Osteocyte (in vitro differentiated cells): ENCODE results near the gene CDH13. TPM values are rescaled to one million over a fixed set of nuclear protein-coding genes. Genes with fewer than 3 reads are reported as not detected.

Experiments
- DNase-seq: peaks from one replicate; pipeline ENCODE4 v3.0.0; 2021; ENCODE audit warnings: mixed read lengths; ENCODE audit not compliant: unreplicated experiment; ENCODE audit errors: extremely low spot score
- H3K27ac Mint-ChIP-seq: one replicate; pipeline ENCODE4 v1.8.0; 2021; ENCODE audit warnings: mild to moderate bottlenecking, mixed read lengths; ENCODE audit not compliant: unreplicated experiment
- H3K27me3 Mint-ChIP-seq: one replicate; pipeline ENCODE4 v1.8.0; 2021; ENCODE audit warnings: mixed read lengths; ENCODE audit not compliant: unreplicated experiment
- H3K36me3 Mint-ChIP-seq: one replicate; pipeline ENCODE4 v1.8.0; 2021; ENCODE audit warnings: mixed read lengths; ENCODE audit not compliant: unreplicated experiment
- H3K4me1 Mint-ChIP-seq: one replicate; pipeline ENCODE4 v1.8.0; 2021; ENCODE audit warnings: mixed read lengths; ENCODE audit not compliant: unreplicated experiment
- H3K4me3 Mint-ChIP-seq: one replicate; pipeline ENCODE4 v1.8.0; 2021; ENCODE audit warnings: mild to moderate bottlenecking, moderate library complexity, mixed read lengths; ENCODE audit not compliant: unreplicated experiment
- H3K9me3 Mint-ChIP-seq: one replicate; pipeline ENCODE4 v1.8.0; 2021; ENCODE audit warnings: mixed read lengths; ENCODE audit not compliant: unreplicated experiment
- total RNA-seq: library from RNA; stranded (reverse); gene quantifications from 2 replicates; pipeline ENCODE4 v1.2.1, GENCODE V29; 2021
- TF ChIP-seq, protein P1 (sequence below): fragments of 200-600 bp; sonication (generic); IDR thresholded peaks from 2 replicates; pipeline ENCODE4 v1.5.0; 2021; ENCODE audit warnings: antibody characterized with exemption, mild to moderate bottlenecking, moderate library complexity

CDH13 gene
- total RNA-seq, 1 donor from 2014 or later = 27.0 TPM

DNA sequence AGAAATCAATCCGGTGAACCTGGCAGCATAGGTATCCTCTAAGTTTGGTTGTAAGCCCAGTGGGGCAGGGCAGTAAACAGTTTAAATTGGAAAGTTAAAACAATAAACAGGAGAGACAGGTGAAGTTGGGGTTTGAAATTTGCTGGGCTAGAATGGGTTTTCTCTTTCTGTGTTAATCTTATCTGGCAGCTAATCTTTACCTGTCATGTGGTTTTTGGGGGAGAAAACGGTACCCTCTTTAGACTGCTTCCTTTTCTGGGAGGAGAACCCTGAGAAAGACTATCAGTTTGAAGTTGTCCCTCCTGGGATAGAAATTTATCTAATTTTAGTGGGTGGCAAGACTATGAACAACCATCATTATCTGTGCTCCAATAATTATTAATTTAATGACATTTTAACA, 24.0 kb downstream of the CDH13 start:
- Mint-ChIP-seq H3K27ac (no peak overlapping the region), H3K36me3 (no peaks in the 10 kb centered on the region), H3K4me3 (no peak overlapping the region), H3K4me1 (peaks cover 41% of the 10 kb centered on the region), H3K9me3 (no peaks in the 10 kb centered on the region), H3K27me3 (no peaks in the 10 kb centered on the region)
- TF ChIP-seq, protein P1, sequence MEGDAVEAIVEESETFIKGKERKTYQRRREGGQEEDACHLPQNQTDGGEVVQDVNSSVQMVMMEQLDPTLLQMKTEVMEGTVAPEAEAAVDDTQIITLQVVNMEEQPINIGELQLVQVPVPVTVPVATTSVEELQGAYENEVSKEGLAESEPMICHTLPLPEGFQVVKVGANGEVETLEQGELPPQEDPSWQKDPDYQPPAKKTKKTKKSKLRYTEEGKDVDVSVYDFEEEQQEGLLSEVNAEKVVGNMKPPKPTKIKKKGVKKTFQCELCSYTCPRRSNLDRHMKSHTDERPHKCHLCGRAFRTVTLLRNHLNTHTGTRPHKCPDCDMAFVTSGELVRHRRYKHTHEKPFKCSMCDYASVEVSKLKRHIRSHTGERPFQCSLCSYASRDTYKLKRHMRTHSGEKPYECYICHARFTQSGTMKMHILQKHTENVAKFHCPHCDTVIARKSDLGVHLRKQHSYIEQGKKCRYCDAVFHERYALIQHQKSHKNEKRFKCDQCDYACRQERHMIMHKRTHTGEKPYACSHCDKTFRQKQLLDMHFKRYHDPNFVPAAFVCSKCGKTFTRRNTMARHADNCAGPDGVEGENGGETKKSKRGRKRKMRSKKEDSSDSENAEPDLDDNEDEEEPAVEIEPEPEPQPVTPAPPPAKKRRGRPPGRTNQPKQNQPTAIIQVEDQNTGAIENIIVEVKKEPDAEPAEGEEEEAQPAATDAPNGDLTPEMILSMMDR = no peak
- DNase-seq = no peak

DNA sequence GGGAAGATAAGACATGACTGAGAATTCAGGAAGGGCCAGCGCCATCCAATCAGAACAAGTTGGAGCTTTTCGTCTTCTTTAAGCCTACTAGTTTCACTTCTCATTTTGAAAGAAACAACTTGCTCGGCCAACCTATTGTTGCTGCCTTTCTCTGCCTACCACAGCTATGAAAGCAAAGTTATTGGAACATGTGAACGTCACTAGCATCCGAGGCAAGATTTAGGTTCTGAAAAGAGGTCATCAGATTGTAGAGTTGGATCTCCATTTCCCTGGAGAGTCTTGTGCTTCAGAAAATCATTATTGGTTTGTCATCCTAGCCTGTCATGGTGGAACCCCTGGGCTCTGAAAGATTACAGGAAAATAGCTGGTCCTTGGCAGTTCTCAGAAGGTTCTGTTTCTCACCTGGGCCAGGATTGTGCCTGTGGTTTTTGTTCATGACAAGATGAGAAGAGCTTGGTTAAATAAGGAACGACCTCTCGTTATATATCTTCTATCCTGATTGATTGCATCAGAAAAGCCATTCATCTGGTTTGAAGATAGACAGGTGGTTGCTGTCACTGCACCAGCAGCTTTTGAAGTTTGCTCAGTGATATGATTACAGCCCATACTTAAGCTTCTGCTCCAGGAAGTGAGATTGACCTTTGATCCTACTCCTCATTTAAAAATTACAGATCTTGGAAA, 25.3 kb downstream of the CDH13 start:
- no peak for DNase-seq
- Mint-ChIP-seq H3K27me3 (no peaks in the 10 kb centered on the region), H3K27ac (peak overlapping the region; percentile 68), H3K36me3 (no peaks in the 10 kb centered on the region), H3K9me3 (no peaks in the 10 kb centered on the region), H3K4me3 (no peak overlapping the region), H3K4me1 (peaks cover 54% of the 10 kb centered on the region)
- TF ChIP-seq, protein P1 = no peak

DNA sequence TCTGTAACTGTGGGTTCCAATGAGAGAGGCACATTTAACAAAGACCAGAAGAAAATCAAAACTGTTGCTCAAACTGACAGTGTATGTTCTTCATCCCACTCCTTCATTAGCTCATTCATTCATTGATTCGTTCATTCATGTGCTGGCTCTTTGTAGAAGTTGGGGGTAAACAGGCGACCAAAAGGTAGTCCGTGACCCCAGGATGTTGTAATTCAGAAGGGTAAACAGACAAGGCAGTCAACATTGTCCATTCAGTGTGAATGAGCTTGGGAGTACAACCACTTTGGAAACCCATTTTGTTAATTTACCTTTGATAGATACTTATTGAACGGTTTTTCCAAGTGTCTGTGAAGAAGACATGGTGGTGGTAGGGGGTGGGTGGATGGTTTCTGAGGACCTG, 26.1 kb downstream of the CDH13 start:
- Mint-ChIP-seq H3K27me3 (no peaks in the 10 kb centered on the region), H3K4me1 (peaks cover 61% of the 10 kb centered on the region), H3K27ac (peak overlapping the region; percentile 96), H3K36me3 (no peaks in the 10 kb centered on the region), H3K9me3 (no peaks in the 10 kb centered on the region), H3K4me3 (no peak overlapping the region)
- TF ChIP-seq, protein P1 = no peak
- no peak for DNase-seq

DNA sequence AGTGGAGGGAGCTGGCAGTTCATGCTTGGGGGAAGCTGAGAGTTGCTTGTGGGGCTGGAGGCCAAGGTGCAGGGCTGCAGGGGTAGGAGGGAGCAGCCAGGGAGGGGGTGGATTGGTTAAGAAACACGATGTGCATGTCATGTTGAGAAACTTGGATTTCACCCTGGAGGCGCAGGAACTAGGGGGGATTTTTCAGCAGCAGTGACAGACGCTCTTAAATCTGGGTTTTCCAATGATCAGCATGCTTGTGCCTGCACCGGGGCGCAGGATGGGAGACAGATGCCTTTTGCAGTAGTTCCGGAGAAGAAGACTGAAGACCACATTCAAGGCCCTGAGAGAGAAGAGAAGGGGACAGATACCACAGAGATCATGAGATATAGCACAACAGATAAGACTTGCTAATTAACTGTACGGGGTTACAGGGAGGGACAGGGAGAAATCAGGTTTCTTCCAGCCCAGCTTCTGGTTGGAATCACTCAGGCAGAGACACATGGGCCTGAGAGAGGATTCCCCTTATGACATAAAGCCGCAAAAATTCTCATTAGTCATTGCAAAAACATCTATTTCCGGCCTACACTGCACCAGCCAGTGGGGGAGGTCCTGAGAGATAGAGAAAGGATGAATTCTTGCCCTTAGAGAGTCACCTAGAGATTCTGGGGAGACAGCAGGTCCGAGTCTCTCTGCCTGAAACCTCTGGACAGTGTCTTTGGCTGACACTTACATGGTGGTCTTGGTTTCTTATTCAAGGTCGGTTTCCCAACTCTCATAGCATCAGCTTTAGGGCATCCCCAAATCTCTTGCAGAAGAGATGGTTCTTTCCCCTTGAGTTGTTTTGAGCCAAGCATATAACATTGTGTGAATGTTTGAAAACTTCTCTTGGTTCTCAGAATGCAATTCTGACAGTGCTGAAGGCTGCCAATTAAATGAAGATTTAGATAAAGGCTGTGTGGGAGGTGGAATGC, 27.1 kb downstream of the CDH13 start:
- Mint-ChIP-seq H3K9me3 (no peaks in the 10 kb centered on the region), H3K4me1 (peaks cover 71% of the 10 kb centered on the region), H3K27me3 (no peaks in the 10 kb centered on the region), H3K36me3 (no peaks in the 10 kb centered on the region), H3K4me3 (peak overlapping the region; percentile 56), H3K27ac (peak overlapping the region; percentile 96)
- DNase-seq = no peak
- TF ChIP-seq, protein P1 = no peak

DNA sequence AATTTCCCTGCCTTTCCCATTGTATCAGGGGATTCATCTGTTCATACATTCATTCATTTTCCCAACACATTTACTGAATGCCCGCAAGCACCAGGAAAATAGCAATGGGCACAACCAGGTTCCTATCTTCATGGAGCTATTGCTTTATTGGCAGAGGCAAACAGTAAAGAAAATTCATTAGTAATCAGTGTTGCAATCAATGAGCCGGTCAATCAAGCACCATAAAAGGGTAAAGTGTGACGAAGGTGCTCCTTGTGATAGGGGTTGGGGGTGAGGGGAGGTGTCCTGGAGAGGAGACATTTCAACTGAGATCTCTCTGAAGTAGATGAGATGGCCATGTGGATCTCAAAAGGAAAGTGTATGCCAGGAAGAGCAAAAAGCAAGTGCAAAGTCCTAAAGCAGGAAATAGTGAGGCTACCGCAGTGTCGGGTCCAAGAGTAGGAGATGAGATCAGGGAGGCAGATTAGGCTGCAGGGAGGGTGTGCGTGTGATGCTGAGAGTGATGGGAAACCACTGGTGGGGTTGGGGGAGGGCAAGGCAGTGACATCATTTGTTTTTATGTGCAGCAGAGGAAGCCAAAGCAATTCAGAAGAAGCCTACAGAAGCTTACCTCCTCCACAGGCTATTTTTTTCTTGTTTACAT, 28.4 kb downstream of the CDH13 start:
- no peak overlapping the region for H3K4me3 Mint-ChIP-seq
- peaks cover 83% of the 10 kb centered on the region for H3K4me1 Mint-ChIP-seq
- H3K36me3 Mint-ChIP-seq = no peaks in the 10 kb centered on the region
- H3K27me3 Mint-ChIP-seq = no peaks in the 10 kb centered on the region
- TF ChIP-seq, protein P1 = no peak
- H3K9me3 Mint-ChIP-seq = no peaks in the 10 kb centered on the region
- H3K27ac Mint-ChIP-seq = peak overlapping the region; percentile 96
- no peak for DNase-seq
